HG02610 (cell line): ENCODE data around the gene EFNA2.
A peak's percentile ranks its signal among the peaks of the same experiment; 100 is the strongest.
"Not testable (repeated sequence)": the region's sequence is repeated elsewhere in the genome, so short reads cannot be mapped to it uniquely, and the experiment has no call there.

Experiments
- ATAC-seq: cut with Tn5 transposase; IDR thresholded peaks from one replicate; pipeline ENCODE4 v1.9.1; 2021; ENCODE audit warnings: mild to moderate bottlenecking, moderate library complexity; ENCODE audit not compliant: unreplicated experiment

EFNA2 gene

GRCh38 chr19:1285737-1286360 is at the start of gene EFNA2:
Gene EFNA2, plus strand, starts transcription at chr19:1285873. Its CDS starts 296 bp downstream, at chr19:1286169.
- no peak for ATAC-seq

- no peak for ATAC-seq
Observed at GRCh38 chr19:1236576-1236975, 49.1 kb upstream of the EFNA2 start.

- no peak for ATAC-seq
Observed at GRCh38 chr19:1237027-1237659, 48.5 kb upstream of the EFNA2 start.

- no peak for ATAC-seq
Observed at GRCh38 chr19:1237754-1238368, 47.8 kb upstream of the EFNA2 start, which contains the start of gene CBARP. Gene CBARP, minus strand, starts transcription at chr19:1238005. Its CDS starts 1,905 bp downstream, at chr19:1236100.

GRCh38 chr19:1238369-1239303 is 47.0 kb upstream of the EFNA2 start:
- ATAC-seq, result no peak

- no peak for ATAC-seq
Observed at GRCh38 chr19:1239420-1239795, 46.3 kb upstream of the EFNA2 start.

GRCh38 chr19:1239796-1240737 is 45.6 kb upstream of the EFNA2 start:
- no peak for ATAC-seq

- no peak for ATAC-seq
Observed at GRCh38 chr19:1240925-1241324, 44.7 kb upstream of the EFNA2 start.

GRCh38 chr19:1241417-1242095 is 44.1 kb upstream of the EFNA2 start, which contains the start of gene ATP5F1D:
Gene ATP5F1D, plus strand, starts transcription at chr19:1241751. Its CDS starts 100 bp downstream, at chr19:1241851.
- no peak for ATAC-seq

- ATAC-seq, result no peak
Observed at GRCh38 chr19:1243768-1244692, 41.6 kb upstream of the EFNA2 start.

GRCh38 chr19:1244693-1245451 is 40.8 kb upstream of the EFNA2 start:
- ATAC-seq, result no peak

- ATAC-seq, result no peak
Observed at GRCh38 chr19:1245494-1246264, 40.0 kb upstream of the EFNA2 start.

- not testable (repeated sequence) for ATAC-seq
Observed at GRCh38 chr19:1246265-1247087, 39.2 kb upstream of the EFNA2 start.

GRCh38 chr19:1247748-1248138 is 37.9 kb upstream of the EFNA2 start:
- no peak for ATAC-seq

GRCh38 chr19:1248139-1248785 is 37.4 kb upstream of the EFNA2 start, which contains the start of gene MIDN:
Gene MIDN, plus strand, starts transcription at chr19:1248583. Its CDS starts 1,714 bp downstream, at chr19:1250297.
- peak; percentile 14 for ATAC-seq
